Lung (tissue), 12 donors: ENCODE measurements around the gene MICAL2. TPM values are rescaled to one million over a fixed set of nuclear protein-coding genes. Genes with fewer than 3 reads are reported as not detected.
A peak's percentile ranks its signal among the peaks of the same experiment; 100 is the strongest.

Experiments used
- ATAC-seq: fragments of 200-7000 bp; cut with Tn5 transposase; one replicate; pipeline ENCODE4 v1.9.1; 2020; ENCODE audit warnings: moderate number of reproducible peaks; ENCODE audit not compliant: insufficient read depth, low FRiP score
- DNase-seq, 3 donors: peaks; one replicate each; pipeline ENCODE4 v3.0.0-alpha.2; 2013 to 2017
- H3K27ac ChIP-seq, 2 donors: one replicate each; pipeline ENCODE4 v1.5.1; 2013; ENCODE audit warnings: mild to moderate bottlenecking in 2 of 2, moderate library complexity in 2 of 2, control low read depth in 1 of 2, inconsistent platforms in 1 of 2, low read depth in 1 of 2, low read length in 1 of 2
- H3K27me3 ChIP-seq, 3 donors: one replicate each; pipeline ENCODE4 v1.5.1; 2013; ENCODE audit warnings: low read length in 2 of 3; ENCODE audit not compliant: control insufficient read depth in 3 of 3, insufficient read depth in 3 of 3
- H3K36me3 ChIP-seq, 4 donors: one replicate each; pipeline ENCODE4 v1.5.1; 2013; ENCODE audit warnings: low read length in 4 of 4, mild to moderate bottlenecking in 1 of 4, moderate library complexity in 1 of 4; ENCODE audit not compliant: control insufficient read depth in 4 of 4, insufficient read depth in 4 of 4
- H3K4me1 ChIP-seq, 5 donors: one replicate each; pipeline ENCODE4 v1.5.1; 2013; ENCODE audit warnings: low read length in 5 of 5, mild to moderate bottlenecking in 2 of 5, moderate library complexity in 1 of 5; ENCODE audit not compliant: control insufficient read depth in 5 of 5, insufficient read depth in 5 of 5
- H3K4me3 ChIP-seq: one replicate; pipeline ENCODE4 v1.5.1; 2013; ENCODE audit warnings: mild to moderate bottlenecking, control low read depth, moderate library complexity
- H3K9ac ChIP-seq, 2 donors: one replicate each; pipeline ENCODE4 v1.5.1; 2013; ENCODE audit warnings: low read length in 2 of 2, control low read depth in 1 of 2; ENCODE audit not compliant: insufficient read depth in 1 of 2
- H3K9me3 ChIP-seq, 4 donors: one replicate each; pipeline ENCODE4 v1.5.1; 2013; ENCODE audit warnings: low read length in 3 of 4, mild to moderate bottlenecking in 1 of 4, moderate library complexity in 1 of 4; ENCODE audit not compliant: control insufficient read depth in 4 of 4, insufficient read depth in 3 of 4
- CTCF ChIP-seq: IDR thresholded peaks from 2 replicates; pipeline ENCODE4 v1.5.1; 2012; ENCODE audit warnings: mild to moderate bottlenecking; ENCODE audit errors: control extremely low read depth, extremely low read depth
- WGBS, 2 donors: extraction: QIAGEN DNeasy Blood & Tissue Kit; methylation state at CpG; one replicate each; pipeline ENCODE4 v1.1.7; 2013; 5-methylcytosine and 5-hydroxymethylcytosine counted together
- polyA plus RNA-seq, 2 donors: library from polyadenylated mRNA; stranded (reverse); fragments of 200-250 nt; gene quantifications; one replicate each; pipeline ENCODE4 v1.2.1, GENCODE V29; 2013
- total RNA-seq, 2 donors: library from RNA; depleted of rRNA in 1 of 2; stranded (reverse); fragments of >200 nt in 1 of 2; gene quantifications; one replicate each; pipeline ENCODE4 v1.2.1, GENCODE V29; 2014 to 2021
- donor health status: control.
- donor health status: control.
- donor health status: Bipolar disorder and iron deficiency.
- donor health status: healthy.
- donor health status: DM: yes; HTN: yes; CAD: no.

Gene MICAL2
- total and polyA plus RNA-seq, 4 donors, result 38.2 to 218 (median 99.6) TPM

DNA sequence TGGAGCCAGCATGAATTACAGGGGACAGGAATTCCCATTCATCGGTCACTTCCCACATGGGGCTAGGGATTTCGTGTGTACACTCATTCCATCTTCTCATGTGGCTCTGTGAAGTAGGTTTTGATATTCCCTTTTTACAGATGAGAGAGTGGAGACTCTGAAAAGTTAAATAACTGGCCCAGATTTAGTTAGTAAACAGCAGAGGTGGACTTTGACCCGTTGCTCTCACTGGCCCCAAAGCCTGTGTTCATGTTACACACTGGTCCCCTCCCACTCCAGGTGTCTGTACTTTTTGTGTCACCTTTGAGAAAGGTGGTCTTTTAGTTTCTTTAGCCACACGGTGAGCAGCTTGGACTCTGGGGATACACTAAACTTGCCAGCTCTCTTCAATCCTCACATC is 108.5 kb downstream of the MICAL2 start:
- Histone ChIP-seq H3K36me3 (peaks cover 0 to 8% (median 3%) of the 10 kb centered on the region in 4 donors), H3K4me1 (peaks cover 15 to 42% (median 22%) of the 10 kb centered on the region in 5 donors), H3K9ac (no peak overlapping the region), H3K9me3 (no peaks in the 10 kb centered on the region), H3K27ac (peak overlapping the region in 1 of 2 donors; percentile 28), H3K4me3 (no peak overlapping the region), H3K27me3 (no peaks in the 10 kb centered on the region)
- no peak for TF ChIP-seq CTCF
- no peak for ATAC-seq
- no peak for DNase-seq
- 85 to 90% methylated on average over 4 of the region's 4 CpGs for WGBS, 2 donors

DNA sequence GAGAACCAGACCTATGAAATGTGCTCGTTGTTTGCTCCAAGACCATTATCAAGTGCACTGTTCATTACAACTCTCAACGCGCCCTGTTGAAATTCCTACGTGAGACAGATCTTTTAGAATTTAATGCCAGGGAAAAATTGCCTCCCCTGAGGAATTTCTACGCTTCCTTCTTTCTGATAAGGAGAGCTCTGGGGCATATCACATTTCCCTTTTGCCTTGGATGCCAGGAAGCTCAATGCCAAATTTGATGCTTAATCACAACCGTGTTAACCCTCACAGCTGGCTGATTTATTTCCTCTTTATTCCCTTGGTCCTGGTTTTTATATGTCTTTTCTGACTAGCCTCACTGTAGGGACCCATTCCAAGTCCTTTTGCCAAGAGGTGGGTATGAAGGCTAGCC is 109.4 kb downstream of the MICAL2 start:
- H3K36me3 ChIP-seq, result peaks cover 0 to 8% (median 0%) of the 10 kb centered on the region in 4 donors
- peak; percentile 25 to 50 (median 42) for DNase-seq
- no peaks in the 10 kb centered on the region for H3K9me3 ChIP-seq
- TF ChIP-seq CTCF, result no peak
- H3K9ac ChIP-seq, result no peak overlapping the region
- H3K4me3 ChIP-seq, result no peak overlapping the region
- peak overlapping the region; percentile 52 to 67 for H3K27ac ChIP-seq
- ATAC-seq, result no peak
- H3K27me3 ChIP-seq, result no peaks in the 10 kb centered on the region
- H3K4me1 ChIP-seq, result peaks cover 15 to 51% (median 30%) of the 10 kb centered on the region in 5 donors
- 57 to 74% methylated on average over 6 of the region's 6 CpGs for WGBS, 2 donors

GRCh38 chr11:12220305-12220704 is 109.9 kb downstream of the MICAL2 start:
- peaks cover 0 to 8% (median 0%) of the 10 kb centered on the region in 4 donors for H3K36me3 ChIP-seq

More at GRCh38 chr11:12220305-12220704, 109.9 kb downstream of the MICAL2 start:
- WGBS, 2 donors, result 76 to 87% methylated on average over 11 of the region's 11 CpGs
- Histone ChIP-seq H3K9ac (no peak overlapping the region), H3K4me3 (no peak overlapping the region), H3K27ac (peak overlapping the region; percentile 52 to 67), H3K27me3 (no peaks in the 10 kb centered on the region), H3K9me3 (no peaks in the 10 kb centered on the region), H3K4me1 (peaks cover 15 to 51% (median 29%) of the 10 kb centered on the region in 5 donors)
- no peak for TF ChIP-seq CTCF
- peak; percentile 73 to 91 (median 78) for DNase-seq
- no peak for ATAC-seq
